Measurements from ENCODE around the gene TMEM247. TPM values are rescaled to one million over a fixed set of nuclear protein-coding genes. Genes with fewer than 3 reads are reported as not detected.
"Not testable (repeated sequence)": the region's sequence is repeated elsewhere in the genome, so short reads cannot be mapped to it uniquely, and the experiment has no call there.

TMEM247 gene
- total and polyA plus RNA-seq, 2 donors, result not detected

DNA sequence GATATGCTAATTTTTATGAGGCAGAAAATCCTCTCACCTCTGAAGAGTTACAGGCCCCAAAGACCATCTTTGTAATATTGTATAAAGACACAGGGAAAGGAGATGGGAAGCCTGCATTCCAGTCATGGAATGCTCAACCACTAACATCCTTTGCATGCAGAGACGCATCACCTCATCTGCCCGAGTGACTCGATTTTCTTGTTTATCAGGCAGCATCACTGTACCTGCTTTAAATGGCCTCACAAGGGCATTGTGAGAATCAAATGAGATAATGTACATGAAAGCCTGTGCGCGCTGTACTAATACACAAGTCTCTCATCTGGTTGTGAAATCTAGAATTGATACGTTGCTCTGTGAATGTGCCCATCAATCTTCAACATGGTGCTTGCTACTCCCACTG is 10.2 kb upstream of the TMEM247 start:
- H3K4me3 ChIP-seq (ENCODE audit: low read depth, low read length), result no peak overlapping the region
- H3K4me1 ChIP-seq (ENCODE audit: insufficient read depth), result no peaks in the 10 kb centered on the region
- no peaks in the 10 kb centered on the region for H3K36me3 ChIP-seq (ENCODE audit: insufficient read depth)
- H3K27ac ChIP-seq (ENCODE audit: low read depth), result no peak overlapping the region
- WGBS, result 77% methylated on average over 6 of the region's 6 CpGs
- DNase-seq (ENCODE audit: extremely low spot score), result no peak

DNA sequence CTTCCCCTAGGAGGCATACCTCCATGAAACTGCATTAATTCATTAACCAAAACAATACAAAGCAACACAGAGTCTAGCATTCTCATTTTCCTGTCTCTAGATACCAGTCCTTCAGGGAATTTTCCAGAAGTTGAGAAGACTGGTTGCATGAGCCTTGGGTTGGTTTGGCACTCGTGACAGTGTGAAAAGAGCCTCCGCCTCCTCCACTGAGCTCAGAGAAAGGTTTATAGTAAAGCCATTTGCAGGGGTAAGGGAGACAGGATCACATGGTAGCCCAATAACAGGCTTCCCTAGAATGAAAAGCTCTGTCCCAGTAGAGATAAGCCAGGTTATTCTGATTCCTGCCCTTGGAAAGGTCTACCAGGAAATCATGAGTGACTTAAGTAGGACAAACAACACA is 9.7 kb upstream of the TMEM247 start:
- Histone ChIP-seq H3K4me3 (ENCODE audit: low read depth, low read length) (no peak overlapping the region), H3K36me3 (ENCODE audit: insufficient read depth) (no peaks in the 10 kb centered on the region), H3K4me1 (ENCODE audit: insufficient read depth) (no peaks in the 10 kb centered on the region), H3K27ac (ENCODE audit: low read depth) (no peak overlapping the region)
- no peak for DNase-seq (ENCODE audit: extremely low spot score)
- WGBS, result 82% methylated on average over 2 of the region's 2 CpGs

- H3K27ac ChIP-seq (ENCODE audit: low read depth), result no peak overlapping the region
- 74% methylated on average over 7 of the region's 7 CpGs for WGBS
- DNase-seq (ENCODE audit: extremely low spot score), result no peak
- no peak overlapping the region for H3K4me3 ChIP-seq (ENCODE audit: low read depth, low read length)
- no peaks in the 10 kb centered on the region for H3K4me1 ChIP-seq (ENCODE audit: insufficient read depth)
- no peaks in the 10 kb centered on the region for H3K36me3 ChIP-seq (ENCODE audit: insufficient read depth)
Observed at GRCh38 chr2:46470114-46470628, 9.2 kb upstream of the TMEM247 start.

- no peaks in the 10 kb centered on the region for H3K4me1 ChIP-seq (ENCODE audit: insufficient read depth)
- no peak overlapping the region for H3K27ac ChIP-seq (ENCODE audit: low read depth)
- no peaks in the 10 kb centered on the region for H3K36me3 ChIP-seq (ENCODE audit: insufficient read depth)
- H3K4me3 ChIP-seq (ENCODE audit: low read depth, low read length), result no peak overlapping the region
- DNase-seq (ENCODE audit: extremely low spot score), result no peak
- WGBS, result 90% methylated on average over 5 of the region's 5 CpGs
Observed at GRCh38 chr2:46471019-46471583, 8.3 kb upstream of the TMEM247 start.

DNA sequence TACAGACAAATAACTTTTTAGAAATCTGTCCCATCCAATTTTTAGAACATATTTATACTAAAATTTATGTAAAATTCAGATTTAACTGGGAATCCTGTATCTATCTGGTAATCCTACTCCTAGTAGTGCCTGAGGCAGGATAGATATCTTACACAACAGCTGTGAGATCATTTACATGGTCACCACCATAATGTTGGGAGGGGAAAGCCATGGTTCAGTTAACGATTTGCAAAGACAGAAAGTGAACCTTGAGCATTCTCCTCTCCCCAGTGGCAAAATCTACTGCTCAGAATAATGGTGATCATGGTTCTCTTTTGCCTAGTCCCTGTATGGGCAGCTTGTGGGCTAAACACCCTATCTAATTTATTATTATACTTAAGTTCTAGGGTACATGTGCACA is 7.7 kb upstream of the TMEM247 start:
- Histone ChIP-seq H3K4me3 (ENCODE audit: low read depth, low read length) (no peak overlapping the region), H3K36me3 (ENCODE audit: insufficient read depth) (no peaks in the 10 kb centered on the region), H3K4me1 (ENCODE audit: insufficient read depth) (no peaks in the 10 kb centered on the region), H3K27ac (ENCODE audit: low read depth) (no peak overlapping the region)
- WGBS, result 83% methylated on average over 1 of the region's 1 CpG
- DNase-seq (ENCODE audit: extremely low spot score), result no peak

GRCh38 chr2:46472165-46472564 is 7.2 kb upstream of the TMEM247 start:
- WGBS, result 98% methylated on average over 3 of the region's 5 CpGs
- DNase-seq (ENCODE audit: extremely low spot score); H3K4me1 ChIP-seq (ENCODE audit: insufficient read depth); H3K4me3 ChIP-seq (ENCODE audit: low read depth, low read length); H3K27ac ChIP-seq (ENCODE audit: low read depth); H3K36me3 ChIP-seq (ENCODE audit: insufficient read depth): not testable (repeated sequence)

GRCh38 chr2:46477462-46477861 is 1.9 kb upstream of the TMEM247 start:
- not testable (repeated sequence) for H3K4me1 ChIP-seq (ENCODE audit: insufficient read depth); DNase-seq (ENCODE audit: extremely low spot score); H3K27ac ChIP-seq (ENCODE audit: low read depth); H3K36me3 ChIP-seq (ENCODE audit: insufficient read depth); H3K4me3 ChIP-seq (ENCODE audit: low read depth, low read length)
- WGBS, result 76% methylated on average over 8 of the region's 8 CpGs

DNA sequence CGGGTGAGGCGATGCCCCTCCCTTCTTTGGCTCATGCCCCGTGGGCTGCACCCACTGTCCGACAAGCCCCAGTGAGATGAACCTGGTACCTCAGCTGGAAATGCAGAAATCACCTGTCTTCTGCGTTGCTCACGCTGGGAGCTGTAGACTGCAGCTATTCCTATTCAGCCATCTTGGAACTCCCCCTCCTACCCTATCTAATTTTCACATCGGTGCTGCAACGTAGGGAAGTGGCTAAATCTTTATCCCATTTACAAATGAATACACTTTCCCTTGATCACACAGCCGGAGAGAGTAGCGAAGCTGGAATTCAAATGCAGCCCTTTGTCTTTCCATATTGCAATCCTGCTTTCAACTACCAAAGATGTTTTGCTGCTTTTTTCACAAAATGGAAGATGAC is 1.4 kb upstream of the TMEM247 start:
- Histone ChIP-seq H3K4me3 (ENCODE audit: low read depth, low read length) (no peak overlapping the region), H3K36me3 (ENCODE audit: insufficient read depth) (no peaks in the 10 kb centered on the region), H3K4me1 (ENCODE audit: insufficient read depth) (no peaks in the 10 kb centered on the region), H3K27ac (ENCODE audit: low read depth) (no peak overlapping the region)
- 94% methylated on average over 10 of the region's 10 CpGs for WGBS
- no peak for DNase-seq (ENCODE audit: extremely low spot score)

- H3K27ac ChIP-seq (ENCODE audit: low read depth), result no peak overlapping the region
- no peaks in the 10 kb centered on the region for H3K36me3 ChIP-seq (ENCODE audit: insufficient read depth)
- 92% methylated on average over 24 of the region's 24 CpGs for WGBS
- no peak for DNase-seq (ENCODE audit: extremely low spot score)
- no peak overlapping the region for H3K4me3 ChIP-seq (ENCODE audit: low read depth, low read length)
- H3K4me1 ChIP-seq (ENCODE audit: insufficient read depth), result no peaks in the 10 kb centered on the region
Observed at GRCh38 chr2:46480562-46480961, 1.2 kb downstream of the TMEM247 start.

GRCh38 chr2:46481198-46482193 is 2.1 kb downstream of the TMEM247 start:
- Histone ChIP-seq H3K4me1 (ENCODE audit: insufficient read depth) (no peaks in the 10 kb centered on the region), H3K27ac (ENCODE audit: low read depth) (no peak overlapping the region), H3K36me3 (ENCODE audit: insufficient read depth) (no peaks in the 10 kb centered on the region), H3K4me3 (ENCODE audit: low read depth, low read length) (no peak overlapping the region)
- 55% methylated on average over 6 of the region's 6 CpGs for WGBS
- no peak for DNase-seq (ENCODE audit: extremely low spot score)

GRCh38 chr2:46482490-46482889 is 3.1 kb downstream of the TMEM247 start:
- H3K36me3 ChIP-seq (ENCODE audit: insufficient read depth), result no peaks in the 10 kb centered on the region
- no peak overlapping the region for H3K27ac ChIP-seq (ENCODE audit: low read depth)
- DNase-seq (ENCODE audit: extremely low spot score), result no peak
- H3K4me3 ChIP-seq (ENCODE audit: low read depth, low read length), result no peak overlapping the region
- WGBS, result 88% methylated on average over 4 of the region's 4 CpGs
- no peaks in the 10 kb centered on the region for H3K4me1 ChIP-seq (ENCODE audit: insufficient read depth)

DNA sequence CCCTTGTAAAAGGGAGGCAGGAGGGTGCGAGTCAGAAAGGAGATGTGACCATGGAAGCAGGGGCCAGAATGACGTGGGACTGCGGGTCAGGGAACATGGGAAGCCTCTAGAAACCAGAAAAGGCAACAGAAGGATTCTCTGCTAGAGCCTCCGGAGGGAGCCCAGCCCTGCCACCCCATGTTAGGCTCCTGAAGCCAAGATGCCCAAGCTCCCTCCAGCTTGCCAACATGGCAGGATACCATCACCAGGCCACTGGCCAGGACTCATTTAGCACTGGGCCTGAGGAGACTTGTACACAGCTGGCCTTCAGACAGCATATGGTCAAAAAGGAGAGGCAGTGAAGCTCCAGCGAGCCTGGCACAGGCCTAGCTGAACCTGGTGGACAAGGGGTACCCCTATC is 5.6 kb downstream of the TMEM247 start:
- H3K36me3 ChIP-seq (ENCODE audit: insufficient read depth), result no peaks in the 10 kb centered on the region
- no peaks in the 10 kb centered on the region for H3K4me1 ChIP-seq (ENCODE audit: insufficient read depth)
- H3K27ac ChIP-seq (ENCODE audit: low read depth), result no peak overlapping the region
- DNase-seq (ENCODE audit: extremely low spot score), result no peak
- H3K4me3 ChIP-seq (ENCODE audit: low read depth, low read length), result no peak overlapping the region
- 97% methylated on average over 5 of the region's 5 CpGs for WGBS

DNA sequence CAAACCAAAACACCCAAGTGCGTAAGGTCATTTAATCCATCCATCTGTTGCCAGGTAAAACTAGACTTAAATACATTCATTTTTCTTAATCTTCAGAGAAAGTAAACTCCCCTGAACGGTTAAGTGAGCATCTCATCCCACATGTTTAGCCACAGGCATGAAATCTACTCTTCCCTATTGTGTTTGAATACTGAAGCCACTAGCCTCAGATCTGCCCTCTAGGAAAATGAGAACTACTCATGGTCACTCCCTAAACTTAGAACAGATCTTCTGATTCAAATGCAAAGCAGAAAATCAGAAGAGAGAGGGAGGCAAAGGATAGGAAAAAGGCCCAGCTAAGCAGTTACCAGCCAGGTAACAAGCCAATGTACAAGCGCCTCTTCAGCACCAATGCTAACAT is 7.1 kb downstream of the TMEM247 start:
- Histone ChIP-seq H3K27ac (ENCODE audit: low read depth) (no peak overlapping the region), H3K36me3 (ENCODE audit: insufficient read depth) (no peaks in the 10 kb centered on the region), H3K4me3 (ENCODE audit: low read depth, low read length) (no peak overlapping the region), H3K4me1 (ENCODE audit: insufficient read depth) (no peaks in the 10 kb centered on the region)
- DNase-seq (ENCODE audit: extremely low spot score), result no peak
- 92% methylated on average over 3 of the region's 3 CpGs for WGBS
